Measurements from ENCODE around the gene TMEM242.
"Not testable (repeated sequence)": the region's sequence is repeated elsewhere in the genome, so short reads cannot be mapped to it uniquely, and the experiment has no call there.

The TMEM242 gene

GRCh38 chr6:157325069-157325805 is 1.9 kb upstream of the TMEM242 start:
- no peak for DNase-seq

GRCh38 chr6:157323966-157324300 is 614 bp upstream of the TMEM242 start:
- no peak for DNase-seq

- no peak for DNase-seq
Observed at GRCh38 chr6:157322792-157323254, 496 bp downstream of the TMEM242 start.

- DNase-seq, result no peak
Observed at GRCh38 chr6:157316871-157317814, 6.2 kb downstream of the TMEM242 start.

GRCh38 chr6:157314705-157315321 is 8.5 kb downstream of the TMEM242 start:
- DNase-seq, result no peak

GRCh38 chr6:157313531-157314467 is 9.5 kb downstream of the TMEM242 start:
- DNase-seq, result no peak

GRCh38 chr6:157312757-157313156 is 10.6 kb downstream of the TMEM242 start:
- DNase-seq, result no peak

GRCh38 chr6:157310693-157311092 is 12.6 kb downstream of the TMEM242 start:
- DNase-seq, result not testable (repeated sequence)

- DNase-seq, result no peak
Observed at GRCh38 chr6:157307661-157308060, 15.7 kb downstream of the TMEM242 start.

GRCh38 chr6:157305670-157306653 is 17.4 kb downstream of the TMEM242 start:
- no peak for DNase-seq

- no peak for DNase-seq
Observed at GRCh38 chr6:157304899-157305663, 18.2 kb downstream of the TMEM242 start.

- no peak for DNase-seq
Observed at GRCh38 chr6:157302736-157303135, 20.6 kb downstream of the TMEM242 start.

- no peak for DNase-seq
Observed at GRCh38 chr6:157300436-157300835, 22.9 kb downstream of the TMEM242 start.

- no peak for DNase-seq
Observed at GRCh38 chr6:157300006-157300405, 23.3 kb downstream of the TMEM242 start.

GRCh38 chr6:157298216-157298724 is 25.0 kb downstream of the TMEM242 start:
- DNase-seq, result no peak

- DNase-seq, result no peak
Observed at GRCh38 chr6:157294654-157295053, 28.7 kb downstream of the TMEM242 start.

- DNase-seq, result no peak
Observed at GRCh38 chr6:157293780-157294179, 29.5 kb downstream of the TMEM242 start.

GRCh38 chr6:157292202-157292601 is 31.1 kb downstream of the TMEM242 start:
- no peak for DNase-seq

- DNase-seq, result no peak
Observed at GRCh38 chr6:157291356-157291755, 32.0 kb downstream of the TMEM242 start.
